Spleen (tissue), 11 donors: ENCODE results near the gene MARCHF11. TPM values are rescaled to one million over a fixed set of nuclear protein-coding genes. Genes with fewer than 3 reads are reported as not detected.

Experiments used
- DNase-seq: peaks from one replicate; pipeline ENCODE4 v3.0.0-alpha.2; 2020
- H3K27ac ChIP-seq, 8 donors: fragments of 200-600 bp; sonication (generic) in 7 of 8; 1 replicate in 4 of 8; 2 replicates in 4 of 8; pipeline versions ENCODE4 v1.5.0 to v1.8.0; 2016 to 2021; ENCODE audit warnings: inconsistent platforms in 4 of 8, mild to moderate bottlenecking in 4 of 8, moderate library complexity in 1 of 8
- H3K27me3 ChIP-seq, 7 donors: fragments of 200-600 bp; sonication (generic) in 6 of 7; replicated peaks in 1 of 7; 1 replicate in 4 of 7; 2 replicates in 3 of 7; pipeline versions ENCODE4 v1.5.0 to v1.8.0; 2016 to 2021; ENCODE audit warnings: inconsistent platforms in 3 of 7, mild to moderate bottlenecking in 1 of 7
- H3K36me3 ChIP-seq, 6 donors: fragments of 200-600 bp; sonication (generic) in 5 of 6; 1 replicate in 4 of 6; 2 replicates in 2 of 6; pipeline versions ENCODE4 v1.5.0 to v1.8.0; 2016 to 2021; ENCODE audit warnings: inconsistent platforms in 2 of 6
- H3K4me1 ChIP-seq, 6 donors: fragments of 200-600 bp; sonication (generic) in 5 of 6; 1 replicate in 3 of 6; 2 replicates in 3 of 6; pipeline versions ENCODE4 v1.5.0 to v1.8.0; 2016 to 2021; ENCODE audit warnings: inconsistent platforms in 3 of 6
- H3K4me3 ChIP-seq, 8 donors: fragments of 200-600 bp; sonication (generic) in 7 of 8; 1 replicate in 4 of 8; 2 replicates in 4 of 8; pipeline versions ENCODE4 v1.5.0 to v1.8.0; 2016 to 2021; ENCODE audit warnings: inconsistent platforms in 4 of 8, mild to moderate bottlenecking in 4 of 8, moderate library complexity in 2 of 8
- H3K9me3 ChIP-seq, 8 donors: fragments of 200-600 bp; sonication (generic) in 7 of 8; 1 replicate in 4 of 8; 2 replicates in 4 of 8; pipeline versions ENCODE4 v1.5.0 to v1.8.0; 2016 to 2021; ENCODE audit warnings: inconsistent platforms in 4 of 8
- CTCF ChIP-seq, 11 experiments: fragments of 200-600 bp in 7 of 11; fragments of 450-650 bp in 4 of 11; sonication (generic) in 4 of 11; IDR thresholded peaks in 8 of 11; conservative IDR thresholded peaks in 3 of 11; 1 replicate in 7 of 11; 2 replicates in 4 of 11; pipeline versions ENCODE4 v1.4.0 to v1.8.0; 2016 to 2021; ENCODE audit warnings: antibody characterized with exemption in 11 of 11, inconsistent platforms in 4 of 11, mild to moderate bottlenecking in 1 of 11
- POLR2A ChIP-seq, 3 donors: fragments of 450-650 bp; IDR thresholded peaks; one replicate each; pipeline ENCODE4 v1.5.1; 2017; ENCODE audit warnings: antibody characterized with exemption in 3 of 3, mild to moderate bottlenecking in 1 of 3
- POLR2AphosphoS5 ChIP-seq, 3 donors: sonication (generic); formaldehyde crosslinking; IDR thresholded peaks; one replicate each; pipeline ENCODE4 v1.5.1; 2017; ENCODE audit warnings: antibody characterized with exemption in 3 of 3
- WGBS, 5 donors: extraction: QIAGEN DNeasy Blood & Tissue Kit in 3 of 5; methylation state at CpG; one replicate each; pipeline versions ENCODE4 v1.1.5 to v1.1.7; 2013 to 2018; 5-methylcytosine and 5-hydroxymethylcytosine counted together
- intact Hi-C: fragments of 100-400 bp; cut with DNase I; formaldehyde crosslinking; loops from one replicate; pipeline ENCODE4 v1.15.0; 2023; ENCODE audit warnings: low total_unique reads
- polyA plus RNA-seq, 3 donors: library from polyadenylated mRNA; stranded (reverse); fragments of 200-250 nt; gene quantifications; one replicate each; pipeline ENCODE4 v1.2.1, GENCODE V29; 2013
- total RNA-seq, 7 donors: library from RNA; depleted of rRNA in 3 of 7; stranded (reverse); fragments of >200 nt in 3 of 7; fragmentation: NEBNext Ultra II Directional in 4 of 7; extraction: Animal tissue kit (Norgen Biotek cat#: 25700) in 4 of 7; gene quantifications; one replicate each; pipeline versions ENCODE4 v1.1.0 to v1.2.1, GENCODE V29; 2016 to 2021
- donor health status: healthy with polysubstance abuse.
- donor health status: DM: no; HTN: no; CAD: no; lungs with moderate emphysema.
- donor health status: DM: no; HTN: no; CAD: no.
- donor health status: Bipolar disorder and iron deficiency.
- donor health status: healthy.
- donor health status: DM: no; HTN: no; CAD: no.
- donor health status: DM: yes; HTN: yes; CAD: no.

The MARCHF11 gene
- total and polyA plus RNA-seq, 10 donors = not detected

GRCh38 chr5:16159636-16160035 is 20.0 kb downstream of the MARCHF11 start:
- 71 to 90% (median 81%) methylated on average over 2 of the region's 2 CpGs for WGBS, 5 donors
- Histone ChIP-seq H3K4me3 (no peak overlapping the region), H3K27me3 (no peaks in the 10 kb centered on the region), H3K36me3 (no peaks in the 10 kb centered on the region), H3K27ac (no peak overlapping the region), H3K4me1 (no peaks in the 10 kb centered on the region), H3K9me3 (no peaks in the 10 kb centered on the region)
- intact Hi-C loops = loop anchor here (10.0 kb wide), 1 partner anchor 295 kb away; no protein-coding TSS in a partner anchor
- DNase-seq = no peak
- TF ChIP-seq POLR2A (IDR thresholded peaks at IDR 0.05) = no peak
- no peak for TF ChIP-seq POLR2AphosphoS5 (IDR thresholded peaks at IDR 0.05)
- TF ChIP-seq CTCF (IDR thresholded peaks at IDR 0.05 in 8 of 11, conservative IDR thresholded peaks at IDR 0.05 in 3 of 11) = no peak

GRCh38 chr5:16156152-16156551 is 23.4 kb downstream of the MARCHF11 start:
- Histone ChIP-seq H3K27ac (no peak overlapping the region), H3K27me3 (no peaks in the 10 kb centered on the region), H3K9me3 (peaks cover 0 to 6% (median 0%) of the 10 kb centered on the region in 8 donors), H3K4me1 (no peaks in the 10 kb centered on the region), H3K36me3 (no peaks in the 10 kb centered on the region), H3K4me3 (no peak overlapping the region)
- intact Hi-C loops = no loop called here
- TF ChIP-seq CTCF (IDR thresholded peaks at IDR 0.05 in 8 of 11, conservative IDR thresholded peaks at IDR 0.05 in 3 of 11) (no peak), POLR2A (IDR thresholded peaks at IDR 0.05) (no peak), POLR2AphosphoS5 (IDR thresholded peaks at IDR 0.05) (no peak)
- DNase-seq = no peak
- WGBS, 5 donors = 90 to 97% (median 92%) methylated on average over 1 of the region's 1 CpG

GRCh38 chr5:16152601-16153568 is 26.7 kb downstream of the MARCHF11 start:
- Histone ChIP-seq H3K36me3 (no peaks in the 10 kb centered on the region), H3K27ac (no peak overlapping the region), H3K27me3 (no peaks in the 10 kb centered on the region), H3K4me3 (no peak overlapping the region), H3K4me1 (no peaks in the 10 kb centered on the region), H3K9me3 (peaks cover 0 to 16% (median 8%) of the 10 kb centered on the region in 8 donors)
- intact Hi-C loops = no loop called here
- 41 to 52% (median 42%) methylated on average over 3 of the region's 3 CpGs for WGBS, 5 donors
- no peak for DNase-seq
- TF ChIP-seq POLR2A (IDR thresholded peaks at IDR 0.05) (no peak), POLR2AphosphoS5 (IDR thresholded peaks at IDR 0.05) (no peak), CTCF (IDR thresholded peaks at IDR 0.05 in 8 of 11, conservative IDR thresholded peaks at IDR 0.05 in 3 of 11) (no peak)

GRCh38 chr5:16149621-16150020 is 30.0 kb downstream of the MARCHF11 start:
- no peaks in the 10 kb centered on the region for H3K36me3 ChIP-seq
- H3K27ac ChIP-seq = no peak overlapping the region
- intact Hi-C loops = no loop called here
- peaks cover 0 to 20% (median 8%) of the 10 kb centered on the region in 8 donors for H3K9me3 ChIP-seq
- DNase-seq = no peak
- 71 to 82% (median 74%) methylated on average over 3 of the region's 3 CpGs for WGBS, 5 donors
- no peaks in the 10 kb centered on the region for H3K4me1 ChIP-seq
- no peak overlapping the region for H3K4me3 ChIP-seq
- no peak for TF ChIP-seq POLR2AphosphoS5 (IDR thresholded peaks at IDR 0.05)
- H3K27me3 ChIP-seq = no peaks in the 10 kb centered on the region
